Measurements from ENCODE around the gene PANX2.

PANX2 gene

GRCh38 chr22:50169774-50170341 is 673 bp upstream of the PANX2 start:
- DNase-seq (ENCODE audit: low read depth in 1 of 2, low spot score in 1 of 2), result peak in 1 of 2 donors; percentile 49

- DNase-seq (ENCODE audit: low read depth in 1 of 2, low spot score in 1 of 2), result no peak
These were observed 911 bp downstream of the PANX2 start for GRCh38 chr22:50171319-50171964.

DNA sequence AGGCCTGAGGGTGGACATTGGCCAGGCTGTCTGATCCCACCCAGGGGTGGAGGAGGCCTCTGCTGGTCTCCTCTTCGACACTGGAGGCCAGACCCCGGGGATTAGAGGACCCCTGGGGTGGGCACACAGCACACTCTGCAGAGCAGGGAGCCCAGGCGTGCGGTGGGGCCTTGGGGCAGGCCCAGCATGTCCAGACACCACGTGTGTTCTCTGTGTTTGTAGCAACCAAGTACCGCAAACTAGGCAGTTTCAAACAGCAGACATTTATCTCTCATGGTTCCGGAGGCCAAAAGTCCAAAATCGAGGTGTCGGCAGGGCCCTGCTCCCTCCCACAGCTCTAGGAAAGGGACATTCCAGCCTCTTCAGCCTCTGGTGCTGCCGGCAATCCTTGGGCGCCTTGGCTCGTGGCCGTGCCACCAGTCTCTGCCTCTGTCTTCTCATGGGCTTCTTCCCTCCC is 1.5 kb downstream of the PANX2 start:
- no peak for DNase-seq (ENCODE audit: low read depth in 1 of 2, low spot score in 1 of 2)

DNA sequence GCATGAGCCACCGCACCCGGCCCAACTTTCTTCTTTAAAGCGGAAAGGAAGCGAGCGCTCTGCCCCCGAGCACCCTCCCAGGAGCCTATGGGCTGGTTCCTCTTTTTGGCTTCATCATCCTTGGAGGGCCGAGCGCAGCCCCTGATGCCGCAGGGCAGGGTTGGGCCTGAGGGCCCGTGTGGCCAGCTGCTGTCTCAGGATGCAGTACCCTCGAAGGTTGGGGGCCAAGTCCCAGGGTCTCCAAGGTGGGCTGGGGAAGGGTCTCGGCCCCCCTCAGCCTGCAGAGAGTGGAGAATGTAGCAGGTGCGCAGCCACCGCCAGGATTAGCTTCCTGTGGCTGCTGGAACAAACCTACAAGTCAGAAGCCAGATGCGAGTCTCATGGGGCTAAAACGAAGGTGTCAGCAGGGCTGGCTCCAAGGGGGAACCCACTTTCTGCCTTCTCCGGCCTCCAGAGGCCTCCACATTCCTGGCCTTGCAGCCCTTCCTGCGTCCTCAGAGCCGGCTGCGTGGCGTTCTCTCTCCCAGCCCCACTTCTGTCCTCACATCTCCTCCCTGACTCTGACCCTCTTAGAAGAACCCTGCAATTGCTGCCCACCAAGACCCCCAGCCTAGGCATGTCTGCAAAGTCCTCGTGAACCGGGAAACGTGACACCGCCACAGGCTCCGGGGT is 2.9 kb downstream of the PANX2 start:
- no peak for DNase-seq (ENCODE audit: low read depth in 1 of 2, low spot score in 1 of 2)

DNA sequence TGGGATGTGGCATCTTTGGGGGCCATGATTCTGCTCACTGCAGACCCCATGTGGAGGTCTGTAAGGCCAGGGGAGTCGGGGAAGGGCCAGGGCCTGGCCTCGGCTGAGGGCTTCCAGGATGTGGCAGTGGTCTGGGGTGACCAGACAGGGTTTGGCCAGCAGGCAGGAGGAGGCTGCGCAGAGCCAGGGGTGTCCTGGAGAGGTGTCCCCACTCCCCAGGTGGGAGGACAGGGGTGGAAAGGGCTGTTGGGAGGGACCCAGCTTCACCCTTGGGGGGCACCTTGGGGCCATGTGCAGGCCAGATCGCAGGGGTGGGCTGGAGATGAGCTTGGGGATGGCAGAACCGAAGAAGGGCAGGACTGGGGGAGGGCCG is 3.4 kb downstream of the PANX2 start:
- DNase-seq (ENCODE audit: low read depth in 1 of 2, low spot score in 1 of 2), result no peak

GRCh38 chr22:50174382-50175190 is 4.1 kb downstream of the PANX2 start:
- no peak for DNase-seq (ENCODE audit: low read depth in 1 of 2, low spot score in 1 of 2)

- DNase-seq (ENCODE audit: low read depth in 1 of 2, low spot score in 1 of 2), result no peak
These were observed 4.6 kb downstream of the PANX2 start for GRCh38 chr22:50175191-50175461.

- DNase-seq (ENCODE audit: low read depth in 1 of 2, low spot score in 1 of 2), result no peak
These were observed 5.7 kb downstream of the PANX2 start for GRCh38 chr22:50175921-50176849.

DNA sequence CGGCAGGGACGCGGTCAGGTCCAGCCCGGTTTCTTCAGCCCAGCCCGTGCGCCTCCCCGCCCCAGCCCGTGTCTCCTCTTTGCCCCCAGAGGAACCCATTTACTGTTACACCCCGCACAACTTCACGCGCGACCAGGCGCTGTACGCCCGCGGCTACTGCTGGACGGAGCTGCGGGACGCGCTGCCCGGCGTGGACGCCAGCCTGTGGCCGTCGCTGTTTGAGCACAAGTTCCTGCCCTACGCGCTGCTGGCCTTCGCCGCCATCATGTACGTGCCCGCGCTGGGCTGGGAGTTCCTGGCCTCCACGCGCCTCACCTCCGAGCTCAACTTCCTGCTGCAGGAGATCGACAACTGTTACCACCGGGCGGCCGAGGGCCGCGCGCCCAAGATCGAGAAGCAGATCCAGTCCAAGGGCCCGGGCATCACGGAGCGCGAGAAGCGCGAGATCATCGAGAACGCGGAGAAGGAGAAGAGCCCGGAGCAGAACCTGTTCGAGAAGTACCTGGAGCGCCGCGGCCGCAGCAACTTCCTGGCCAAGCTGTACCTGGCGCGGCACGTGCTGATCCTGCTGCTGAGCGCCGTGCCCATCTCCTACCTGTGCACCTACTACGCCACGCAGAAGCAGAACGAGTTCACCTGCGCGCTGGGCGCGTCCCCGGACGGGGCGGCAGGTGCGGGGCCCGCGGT is 6.5 kb downstream of the PANX2 start:
- DNase-seq (ENCODE audit: low read depth in 1 of 2, low spot score in 1 of 2), result no peak

DNA sequence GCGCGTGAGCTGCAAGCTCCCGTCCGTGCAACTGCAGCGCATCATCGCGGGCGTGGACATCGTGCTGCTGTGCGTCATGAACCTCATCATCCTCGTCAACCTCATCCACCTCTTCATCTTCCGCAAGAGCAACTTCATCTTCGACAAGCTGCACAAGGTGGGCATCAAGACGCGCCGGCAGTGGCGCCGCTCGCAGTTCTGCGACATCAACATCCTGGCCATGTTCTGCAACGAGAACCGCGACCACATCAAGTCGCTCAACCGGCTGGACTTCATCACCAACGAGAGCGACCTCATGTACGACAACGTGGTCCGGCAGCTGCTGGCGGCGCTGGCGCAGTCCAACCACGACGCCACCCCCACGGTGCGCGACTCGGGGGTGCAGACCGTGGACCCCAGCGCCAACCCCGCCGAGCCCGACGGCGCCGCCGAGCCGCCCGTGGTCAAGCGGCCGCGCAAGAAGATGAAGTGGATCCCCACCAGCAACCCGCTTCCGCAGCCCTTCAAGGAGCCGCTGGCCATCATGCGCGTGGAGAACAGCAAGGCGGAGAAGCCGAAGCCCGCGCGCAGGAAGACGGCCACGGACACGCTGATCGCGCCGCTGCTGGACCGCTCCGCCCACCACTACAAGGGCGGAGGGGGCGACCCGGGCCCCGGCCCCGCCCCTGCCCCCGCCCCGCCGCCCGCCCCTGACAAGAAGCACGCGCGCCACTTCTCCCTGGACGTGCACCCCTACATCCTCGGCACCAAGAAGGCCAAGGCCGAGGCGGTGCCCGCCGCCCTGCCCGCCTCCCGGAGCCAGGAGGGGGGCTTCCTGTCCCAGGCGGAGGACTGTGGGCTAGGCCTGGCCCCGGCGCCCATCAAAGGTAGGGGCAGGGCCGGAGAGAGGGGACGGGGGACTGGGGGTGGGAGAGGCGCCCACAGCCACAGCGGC is 7.3 kb downstream of the PANX2 start:
- DNase-seq (ENCODE audit: low read depth in 1 of 2, low spot score in 1 of 2), result no peak

- no peak for DNase-seq (ENCODE audit: low read depth in 1 of 2, low spot score in 1 of 2)
These were observed 7.9 kb downstream of the PANX2 start for GRCh38 chr22:50178471-50178864.

GRCh38 chr22:50178871-50179869 is 8.6 kb downstream of the PANX2 start:
- no peak for DNase-seq (ENCODE audit: low read depth in 1 of 2, low spot score in 1 of 2)

GRCh38 chr22:50179937-50180726 is 9.6 kb downstream of the PANX2 start:
- no peak for DNase-seq (ENCODE audit: low read depth in 1 of 2, low spot score in 1 of 2)

GRCh38 chr22:50180727-50181521 is 10.4 kb downstream of the PANX2 start:
- no peak for DNase-seq (ENCODE audit: low read depth in 1 of 2, low spot score in 1 of 2)

DNA sequence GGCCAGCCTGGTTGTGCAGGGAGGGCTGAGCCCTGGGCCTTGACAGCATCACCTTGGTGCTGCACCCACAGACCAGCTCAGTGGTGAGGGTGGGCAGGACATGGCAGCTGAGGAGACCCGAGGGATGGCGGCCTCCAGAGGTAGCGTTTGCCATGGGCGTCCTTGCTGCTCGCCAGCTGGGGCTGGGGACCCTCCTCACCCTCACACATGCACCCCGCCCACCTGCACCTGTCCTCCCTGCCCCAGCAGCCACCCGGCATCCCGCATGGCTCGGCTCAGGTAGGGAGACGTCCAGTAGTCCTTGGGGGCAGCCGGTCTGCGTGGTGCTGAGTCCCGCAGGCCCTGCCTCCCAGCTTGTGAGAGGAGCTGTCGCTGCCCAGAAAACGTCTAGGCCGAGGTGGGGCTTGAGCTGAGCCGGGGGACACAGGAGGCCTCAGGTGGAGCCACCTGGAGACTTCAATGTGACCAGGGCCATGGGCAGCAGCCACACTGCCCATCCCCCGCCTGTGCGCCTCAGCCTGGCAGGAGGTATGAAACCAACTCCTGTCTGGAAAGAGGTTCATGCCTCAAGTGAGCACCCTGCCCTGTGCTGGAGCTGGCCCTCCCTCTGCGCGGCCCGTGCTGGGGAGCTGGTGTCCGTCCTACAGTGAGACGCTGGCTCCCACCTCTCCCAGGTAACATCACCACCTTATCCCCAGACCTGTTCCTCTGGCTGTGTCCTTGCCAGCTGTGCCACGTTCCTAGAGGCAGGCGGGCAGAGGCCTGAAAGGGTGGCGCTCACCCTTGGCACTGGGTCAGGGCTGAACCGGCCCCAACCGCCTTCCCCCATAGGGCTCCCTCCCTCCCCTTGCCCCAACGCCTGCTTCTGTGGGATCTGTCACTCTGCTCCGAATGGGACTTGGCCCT is 11.9 kb downstream of the PANX2 start:
- no peak for DNase-seq (ENCODE audit: low read depth in 1 of 2, low spot score in 1 of 2)
